ENCODE data around the gene AUP1.

AUP1 gene

DNA sequence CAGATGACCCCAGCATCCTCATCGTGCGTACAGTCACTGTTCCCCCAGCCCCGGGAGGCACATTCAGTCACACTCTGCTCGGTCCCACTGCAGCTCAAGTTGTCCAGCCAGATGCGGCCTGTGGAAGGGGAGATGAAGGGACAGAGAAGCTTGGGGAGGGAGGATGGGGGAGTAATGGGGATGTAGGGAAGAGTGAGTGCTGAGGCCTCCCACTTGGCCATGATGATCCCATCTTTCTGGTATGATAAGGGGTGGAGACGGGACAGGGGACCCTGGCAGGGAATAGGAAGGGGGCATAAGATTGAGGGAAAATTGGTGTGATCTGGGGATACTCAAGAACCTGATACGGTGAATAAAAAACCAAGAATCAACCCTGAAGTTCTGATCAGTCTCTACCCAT lies 20.7 kb upstream of the AUP1 start:
- Histone ChIP-seq H3K27ac (ENCODE audit: insufficient read depth, low read depth, low read length, poor library complexity, severe bottlenecking) (no peak overlapping the region), H3K4me3 (ENCODE audit: insufficient read depth, low read depth, low read length) (no peak overlapping the region), H3K4me1 (ENCODE audit: control insufficient read depth, insufficient read depth, low read length) (peaks cover 30% of the 10 kb centered on the region), H3K36me3 (ENCODE audit: control insufficient read depth, insufficient read depth, low read length) (no peaks in the 10 kb centered on the region), H3K27me3 (ENCODE audit: control insufficient read depth, insufficient read depth, low read length, poor library complexity, severe bottlenecking) (peaks cover 40% of the 10 kb centered on the region), H3K9me3 (ENCODE audit: control insufficient read depth, low read length) (no peaks in the 10 kb centered on the region)
- 82 to 87% methylated on average over 7 of the region's 7 CpGs for WGBS, 2 experiments

GRCh38 chr2:74548900-74549826 lies 19.7 kb upstream of the AUP1 start:
- H3K9me3 ChIP-seq (ENCODE audit: control insufficient read depth, low read length), result no peaks in the 10 kb centered on the region
- peak overlapping the region; percentile 57 for H3K4me3 ChIP-seq (ENCODE audit: insufficient read depth, low read depth, low read length)
- peaks cover 32% of the 10 kb centered on the region for H3K27me3 ChIP-seq (ENCODE audit: control insufficient read depth, insufficient read depth, low read length, poor library complexity, severe bottlenecking)
- no peak overlapping the region for H3K27ac ChIP-seq (ENCODE audit: insufficient read depth, low read depth, low read length, poor library complexity, severe bottlenecking)
- H3K36me3 ChIP-seq (ENCODE audit: control insufficient read depth, insufficient read depth, low read length), result no peaks in the 10 kb centered on the region
- 2 to 3% methylated on average over 85 of the region's 85 CpGs for WGBS, 2 experiments
- H3K4me1 ChIP-seq (ENCODE audit: control insufficient read depth, insufficient read depth, low read length), result peaks cover 30% of the 10 kb centered on the region

- WGBS, 2 experiments, result 7% methylated on average over 26 of the region's 26 CpGs
- H3K27ac ChIP-seq (ENCODE audit: insufficient read depth, low read depth, low read length, poor library complexity, severe bottlenecking), result no peak overlapping the region
- H3K4me3 ChIP-seq (ENCODE audit: insufficient read depth, low read depth, low read length), result peak overlapping the region; percentile 57
These were observed 18.9 kb upstream of the AUP1 start for GRCh38 chr2:74548285-74548899.

DNA sequence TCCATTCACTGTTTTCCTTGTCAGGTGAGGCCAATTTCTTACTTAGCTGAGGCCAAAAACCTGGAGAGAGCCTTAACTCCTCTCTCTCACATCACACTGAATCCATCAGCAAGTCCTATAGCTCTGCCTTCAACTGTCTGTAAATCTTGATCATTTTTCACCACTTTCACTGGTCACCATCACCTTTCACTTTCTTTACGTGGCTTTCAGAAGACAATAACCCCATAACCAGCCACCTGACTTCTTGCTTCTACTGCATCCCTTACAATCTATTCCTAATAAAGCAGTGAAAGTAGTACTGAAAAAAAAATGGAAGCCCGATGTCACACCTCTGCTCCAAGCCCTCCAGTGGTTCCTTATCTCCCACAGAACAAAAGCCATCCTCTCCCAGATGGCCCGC lies 16.5 kb upstream of the AUP1 start:
- H3K36me3 ChIP-seq (ENCODE audit: control insufficient read depth, insufficient read depth, low read length), result no peaks in the 10 kb centered on the region
- 84 to 91% methylated on average over 3 of the region's 3 CpGs for WGBS, 2 experiments
- H3K27me3 ChIP-seq (ENCODE audit: control insufficient read depth, insufficient read depth, low read length, poor library complexity, severe bottlenecking), result peaks cover 32% of the 10 kb centered on the region
- H3K9me3 ChIP-seq (ENCODE audit: control insufficient read depth, low read length), result no peaks in the 10 kb centered on the region
- no peak overlapping the region for H3K4me3 ChIP-seq (ENCODE audit: insufficient read depth, low read depth, low read length)
- peaks cover 16% of the 10 kb centered on the region for H3K4me1 ChIP-seq (ENCODE audit: control insufficient read depth, insufficient read depth, low read length)
- H3K27ac ChIP-seq (ENCODE audit: insufficient read depth, low read depth, low read length, poor library complexity, severe bottlenecking), result no peak overlapping the region

More at GRCh38 chr2:74548285-74548899, 18.9 kb upstream of the AUP1 start:
- H3K4me1 ChIP-seq (ENCODE audit: control insufficient read depth, insufficient read depth, low read length), result peaks cover 30% of the 10 kb centered on the region
- peaks cover 32% of the 10 kb centered on the region for H3K27me3 ChIP-seq (ENCODE audit: control insufficient read depth, insufficient read depth, low read length, poor library complexity, severe bottlenecking)
- no peaks in the 10 kb centered on the region for H3K9me3 ChIP-seq (ENCODE audit: control insufficient read depth, low read length)
- no peaks in the 10 kb centered on the region for H3K36me3 ChIP-seq (ENCODE audit: control insufficient read depth, insufficient read depth, low read length)

- Histone ChIP-seq H3K27me3 (ENCODE audit: control insufficient read depth, insufficient read depth, low read length, poor library complexity, severe bottlenecking) (peaks cover 24% of the 10 kb centered on the region), H3K27ac (ENCODE audit: insufficient read depth, low read depth, low read length, poor library complexity, severe bottlenecking) (no peak overlapping the region), H3K4me1 (ENCODE audit: control insufficient read depth, insufficient read depth, low read length) (peaks cover 11% of the 10 kb centered on the region), H3K9me3 (ENCODE audit: control insufficient read depth, low read length) (no peaks in the 10 kb centered on the region), H3K4me3 (ENCODE audit: insufficient read depth, low read depth, low read length) (no peak overlapping the region), H3K36me3 (ENCODE audit: control insufficient read depth, insufficient read depth, low read length) (no peaks in the 10 kb centered on the region)
- 88% methylated on average over 3 of the region's 3 CpGs for WGBS, 2 experiments
These were observed 15.1 kb upstream of the AUP1 start for GRCh38 chr2:74544634-74545033.

DNA sequence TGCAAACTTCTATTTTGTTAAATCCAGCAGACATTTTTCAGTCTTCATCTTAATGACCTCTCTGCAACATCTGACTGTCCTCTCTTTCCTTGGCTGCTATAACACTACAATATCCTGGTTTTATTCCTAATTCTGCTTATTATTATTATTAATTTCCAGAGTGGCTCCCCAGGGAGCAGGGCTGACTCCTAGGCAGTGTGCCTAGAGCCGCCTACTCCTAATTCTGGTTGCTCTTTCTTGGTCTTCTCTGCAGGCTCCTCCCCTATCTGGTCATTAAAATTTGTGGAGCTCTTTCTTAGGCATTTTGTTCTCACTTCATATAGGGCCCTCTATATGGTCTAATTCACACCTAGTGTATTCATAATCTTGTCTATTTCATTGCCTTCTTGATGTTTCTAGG lies 13.5 kb upstream of the AUP1 start:
- no peak overlapping the region for H3K27ac ChIP-seq (ENCODE audit: insufficient read depth, low read depth, low read length, poor library complexity, severe bottlenecking)
- H3K9me3 ChIP-seq (ENCODE audit: control insufficient read depth, low read length), result no peaks in the 10 kb centered on the region
- H3K36me3 ChIP-seq (ENCODE audit: control insufficient read depth, insufficient read depth, low read length), result no peaks in the 10 kb centered on the region
- H3K27me3 ChIP-seq (ENCODE audit: control insufficient read depth, insufficient read depth, low read length, poor library complexity, severe bottlenecking), result peaks cover 8% of the 10 kb centered on the region
- no peaks in the 10 kb centered on the region for H3K4me1 ChIP-seq (ENCODE audit: control insufficient read depth, insufficient read depth, low read length)
- no peak overlapping the region for H3K4me3 ChIP-seq (ENCODE audit: insufficient read depth, low read depth, low read length)
- 100% methylated on average over 1 of the region's 1 CpG for WGBS, 2 experiments

DNA sequence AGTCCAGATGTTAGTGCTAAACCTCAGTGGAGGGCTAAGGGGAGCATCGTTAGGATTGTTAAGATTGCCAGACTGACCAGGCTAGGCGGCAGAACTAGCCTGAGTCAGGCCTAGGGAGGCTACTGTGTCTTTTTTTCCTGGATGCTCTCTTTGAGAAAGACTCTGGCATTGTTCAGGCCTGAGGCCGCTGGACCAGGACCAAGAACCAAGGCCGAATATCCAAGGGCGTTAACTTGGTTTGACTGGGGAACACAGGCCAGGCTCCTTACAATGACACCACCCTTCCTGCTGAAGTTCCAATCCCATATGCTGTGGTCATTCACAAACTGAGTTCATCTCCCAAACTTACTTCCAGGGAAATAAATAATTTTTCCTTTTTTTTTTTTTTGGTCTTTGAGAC lies 10.8 kb upstream of the AUP1 start:
- Histone ChIP-seq H3K36me3 (ENCODE audit: control insufficient read depth, insufficient read depth, low read length) (no peaks in the 10 kb centered on the region), H3K9me3 (ENCODE audit: control insufficient read depth, low read length) (no peaks in the 10 kb centered on the region), H3K4me3 (ENCODE audit: insufficient read depth, low read depth, low read length) (no peak overlapping the region), H3K4me1 (ENCODE audit: control insufficient read depth, insufficient read depth, low read length) (no peaks in the 10 kb centered on the region), H3K27ac (ENCODE audit: insufficient read depth, low read depth, low read length, poor library complexity, severe bottlenecking) (no peak overlapping the region), H3K27me3 (ENCODE audit: control insufficient read depth, insufficient read depth, low read length, poor library complexity, severe bottlenecking) (no peaks in the 10 kb centered on the region)
- WGBS, 2 experiments, result 91 to 94% methylated on average over 5 of the region's 5 CpGs

DNA sequence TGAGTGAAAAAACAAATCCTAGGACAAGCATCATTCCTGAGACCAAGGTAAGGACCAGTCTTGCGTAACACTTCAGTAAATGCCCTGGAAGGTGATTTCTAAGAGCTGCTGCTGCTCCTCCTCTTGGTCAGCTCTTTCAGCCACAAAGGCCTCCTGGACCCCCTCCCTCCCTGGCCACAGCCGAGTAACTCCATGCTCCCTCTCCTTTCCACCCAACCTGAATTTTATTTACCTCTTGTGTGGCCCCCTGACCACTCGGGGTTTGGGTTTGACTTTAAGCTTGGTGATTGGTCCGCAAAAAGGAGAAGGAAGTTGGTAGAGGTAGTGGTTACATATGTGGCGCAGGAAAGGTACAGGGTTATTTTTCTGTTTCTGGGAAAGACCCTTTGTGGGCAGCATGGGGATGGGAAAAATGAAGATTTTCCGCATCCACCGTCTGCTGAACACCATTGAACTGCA lies 9.4 kb upstream of the AUP1 start:
- Histone ChIP-seq H3K9me3 (ENCODE audit: control insufficient read depth, low read length) (no peaks in the 10 kb centered on the region), H3K4me1 (ENCODE audit: control insufficient read depth, insufficient read depth, low read length) (no peaks in the 10 kb centered on the region), H3K4me3 (ENCODE audit: insufficient read depth, low read depth, low read length) (no peak overlapping the region), H3K27me3 (ENCODE audit: control insufficient read depth, insufficient read depth, low read length, poor library complexity, severe bottlenecking) (no peaks in the 10 kb centered on the region), H3K27ac (ENCODE audit: insufficient read depth, low read depth, low read length, poor library complexity, severe bottlenecking) (no peak overlapping the region), H3K36me3 (ENCODE audit: control insufficient read depth, insufficient read depth, low read length) (no peaks in the 10 kb centered on the region)
- 90 to 92% methylated on average over 7 of the region's 7 CpGs for WGBS, 2 experiments

DNA sequence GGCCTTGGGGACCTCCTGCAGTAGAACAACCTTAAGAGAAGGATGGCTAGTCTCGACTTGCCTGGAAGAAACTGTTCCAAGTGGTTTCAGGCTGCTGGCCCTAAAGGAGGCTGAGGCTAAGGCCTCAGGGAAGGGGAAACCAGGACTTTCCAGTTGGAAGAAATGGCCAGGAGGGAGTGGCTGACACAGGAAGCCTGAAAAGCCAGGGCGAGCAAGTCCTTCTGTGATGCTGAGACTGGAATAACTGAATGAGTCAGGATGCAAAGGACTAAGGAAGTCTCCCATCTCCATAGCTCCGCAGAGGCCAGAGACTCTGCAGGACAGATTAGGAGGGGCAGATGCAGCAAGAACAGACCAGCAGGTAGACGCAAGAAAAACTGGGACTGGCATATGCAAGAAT lies 7.6 kb upstream of the AUP1 start:
- H3K9me3 ChIP-seq (ENCODE audit: control insufficient read depth, low read length), result no peaks in the 10 kb centered on the region
- no peak overlapping the region for H3K4me3 ChIP-seq (ENCODE audit: insufficient read depth, low read depth, low read length)
- 79 to 80% methylated on average over 4 of the region's 4 CpGs for whole genome bisulfite sequencing, 2 experiments

GRCh38 chr2:74536166-74536950 lies 6.9 kb upstream of the AUP1 start:
- H3K9me3 ChIP-seq (ENCODE audit: control insufficient read depth, low read length), result no peaks in the 10 kb centered on the region
- no peaks in the 10 kb centered on the region for H3K4me1 ChIP-seq (ENCODE audit: control insufficient read depth, insufficient read depth, low read length)
- H3K36me3 ChIP-seq (ENCODE audit: control insufficient read depth, insufficient read depth, low read length), result peaks cover 8% of the 10 kb centered on the region
- no peak overlapping the region for H3K27ac ChIP-seq (ENCODE audit: insufficient read depth, low read depth, low read length, poor library complexity, severe bottlenecking)
- no peak overlapping the region for H3K4me3 ChIP-seq (ENCODE audit: insufficient read depth, low read depth, low read length)
- no peaks in the 10 kb centered on the region for H3K27me3 ChIP-seq (ENCODE audit: control insufficient read depth, insufficient read depth, low read length, poor library complexity, severe bottlenecking)
- 92 to 93% methylated on average over 23 of the region's 23 CpGs for WGBS, 2 experiments

More for the DNA sequence above, 7.6 kb upstream of the AUP1 start:
- H3K4me1 ChIP-seq (ENCODE audit: control insufficient read depth, insufficient read depth, low read length), result no peaks in the 10 kb centered on the region
- H3K27me3 ChIP-seq (ENCODE audit: control insufficient read depth, insufficient read depth, low read length, poor library complexity, severe bottlenecking), result no peaks in the 10 kb centered on the region
- peaks cover 8% of the 10 kb centered on the region for H3K36me3 ChIP-seq (ENCODE audit: control insufficient read depth, insufficient read depth, low read length)
- H3K27ac ChIP-seq (ENCODE audit: insufficient read depth, low read depth, low read length, poor library complexity, severe bottlenecking), result no peak overlapping the region

All from ectodermal cell (in vitro differentiated cells).